GM12891 (cell line): ENCODE measurements around the gene VWA8.
"Not testable (repeated sequence)": the region's sequence is repeated elsewhere in the genome, so short reads cannot be mapped to it uniquely, and the experiment has no call there.

Source experiments
- POLR2A ChIP-seq: IDR thresholded peaks from 2 replicates; pipeline ENCODE4 v1.6.1; 2011; ENCODE audit warnings: low read depth, low read length, control low read depth
- POLR2AphosphoS5 ChIP-seq: IDR thresholded peaks from 2 replicates; pipeline ENCODE4 v1.6.1; 2011; ENCODE audit warnings: low read depth, low read length, control low read depth
- SPI1 ChIP-seq: IDR thresholded peaks from 2 replicates; pipeline ENCODE4 v1.6.1; 2011; ENCODE audit warnings: low read depth, low read length, control low read depth
- TAF1 ChIP-seq: IDR thresholded peaks from 2 replicates; pipeline ENCODE4 v1.6.1; 2011; ENCODE audit warnings: low read depth, low read length, control low read depth

- not testable (repeated sequence) for TF ChIP-seq POLR2A, POLR2AphosphoS5, SPI1, TAF1
Measured at GRCh38 chr13:41834697-41835096, 126.2 kb downstream of the VWA8 start.
